Astrocyte (in vitro differentiated cells and primary cell): ENCODE data around the gene NDUFV1. TPM values are rescaled to one million over a fixed set of nuclear protein-coding genes. Genes with fewer than 3 reads are reported as not detected.

Experiments
- DNase-seq: peaks from one replicate; pipeline ENCODE4 v3.0.0-alpha.2; 2010; ENCODE audit warnings: low read depth
- FAIRE-seq: peaks from 2 replicates; lab custom pipeline; 2011; peaks lifted over from hg19 to GRCh38; lab: Jason Lieb, UNC
- H2AFZ ChIP-seq: 2 replicates; pipeline ENCODE4 v1.6.0; 2012; ENCODE audit warnings: low read depth, low read length, inconsistent platforms
- H3K27ac ChIP-seq: 2 replicates; pipeline ENCODE4 v1.5.1; 2011; ENCODE audit warnings: low read depth, low read length, inconsistent platforms
- H3K27me3 ChIP-seq: 2 replicates; pipeline ENCODE4 v1.6.0; 2011; ENCODE audit warnings: low read length, inconsistent platforms; ENCODE audit not compliant: insufficient read depth
- H3K36me3 ChIP-seq: 2 replicates; pipeline ENCODE4 v1.5.1; 2011; ENCODE audit warnings: low read length, inconsistent platforms; ENCODE audit not compliant: insufficient read depth
- H3K4me1 ChIP-seq: 2 replicates; pipeline ENCODE4 v1.5.1; 2011; ENCODE audit warnings: low read length, inconsistent platforms; ENCODE audit not compliant: insufficient read depth
- H3K4me2 ChIP-seq: 2 replicates; pipeline ENCODE4 v1.6.0; 2012; ENCODE audit warnings: low read length, inconsistent platforms
- H3K4me3 ChIP-seq: 2 replicates; pipeline ENCODE4 v1.5.1; 2011; ENCODE audit warnings: low read depth, mild to moderate bottlenecking, low read length, inconsistent platforms; ENCODE audit not compliant: insufficient read depth
- H3K79me2 ChIP-seq: 2 replicates; pipeline ENCODE4 v1.6.0; 2012; ENCODE audit warnings: mild to moderate bottlenecking, low read length, inconsistent platforms; ENCODE audit not compliant: insufficient read depth
- H3K9ac ChIP-seq: 2 replicates; pipeline ENCODE4 v1.6.0; 2012; ENCODE audit warnings: mild to moderate bottlenecking, low read length, inconsistent platforms
- H3K9me3 ChIP-seq: 2 replicates; pipeline ENCODE4 v1.5.1; 2012; ENCODE audit warnings: low read depth, mild to moderate bottlenecking, low read length, inconsistent platforms; ENCODE audit not compliant: insufficient read depth
- H4K20me1 ChIP-seq: 2 replicates; pipeline ENCODE4 v1.6.0; 2012; ENCODE audit warnings: low read length, inconsistent platforms; ENCODE audit not compliant: insufficient read depth
- H3K27ac Mint-ChIP-seq: one replicate; pipeline ENCODE4 v1.8.0; 2021; ENCODE audit warnings: mild to moderate bottlenecking, mixed read lengths; ENCODE audit not compliant: unreplicated experiment
- H3K27me3 Mint-ChIP-seq: one replicate; pipeline ENCODE4 v1.8.0; 2021; ENCODE audit warnings: low read depth, mixed read lengths; ENCODE audit not compliant: unreplicated experiment
- H3K36me3 Mint-ChIP-seq: one replicate; pipeline ENCODE4 v1.8.0; 2021; ENCODE audit warnings: low read depth, mixed read lengths; ENCODE audit not compliant: unreplicated experiment
- H3K4me1 Mint-ChIP-seq: one replicate; pipeline ENCODE4 v1.8.0; 2021; ENCODE audit warnings: low read depth, mixed read lengths; ENCODE audit not compliant: unreplicated experiment
- H3K4me3 Mint-ChIP-seq: one replicate; pipeline ENCODE4 v1.8.0; 2021; ENCODE audit warnings: mild to moderate bottlenecking, moderate library complexity, mixed read lengths; ENCODE audit not compliant: unreplicated experiment
- H3K9me3 Mint-ChIP-seq: one replicate; pipeline ENCODE4 v1.8.0; 2021; ENCODE audit warnings: mild to moderate bottlenecking, mixed read lengths; ENCODE audit not compliant: unreplicated experiment
- CTCF ChIP-seq: IDR thresholded peaks from 2 replicates; pipeline ENCODE4 v1.5.1; 2011; ENCODE audit warnings: low read depth, mild to moderate bottlenecking, inconsistent platforms, low read length, moderate library complexity; ENCODE audit not compliant: insufficient read depth
- EZH2 ChIP-seq: IDR thresholded peaks from 2 replicates; pipeline ENCODE4 v1.6.1; 2012; ENCODE audit warnings: mild to moderate bottlenecking, low read length, inconsistent platforms; ENCODE audit not compliant: insufficient read depth
- total RNA-seq: library from RNA; stranded (reverse); gene quantifications from 2 replicates; pipeline ENCODE4 v1.2.1, GENCODE V29; 2021

NDUFV1 gene
- total RNA-seq, 1 donor from 2014 or later, result 117 TPM

- peaks cover 2% of the 10 kb centered on the region for H3K9me3 Mint-ChIP-seq
Observed at GRCh38 chr11:67632982-67633755, 26.4 kb downstream of the NDUFV1 start.

GRCh38 chr11:67633758-67634365 is 27.1 kb downstream of the NDUFV1 start:
- Mint-ChIP-seq H3K36me3 (no peaks in the 10 kb centered on the region), H3K27ac (no peak overlapping the region), H3K4me3 (no peak overlapping the region), H3K4me1 (no peaks in the 10 kb centered on the region), H3K9me3 (peaks cover 2% of the 10 kb centered on the region), H3K27me3 (peaks cover 8% of the 10 kb centered on the region)
- Histone ChIP-seq H4K20me1 (no peaks in the 10 kb centered on the region), H3K9ac (no peak overlapping the region), H3K4me3 (no peak overlapping the region), H3K27ac (no peak overlapping the region), H3K36me3 (no peaks in the 10 kb centered on the region), H2AFZ (no peak overlapping the region), H3K4me2 (no peak overlapping the region), H3K27me3 (no peaks in the 10 kb centered on the region), H3K4me1 (peaks cover 8% of the 10 kb centered on the region), H3K9me3 (no peaks in the 10 kb centered on the region), H3K79me2 (no peaks in the 10 kb centered on the region)
- no peak for FAIRE-seq
- no peak for DNase-seq
- no peak for TF ChIP-seq EZH2
- no peak for TF ChIP-seq CTCF

More at GRCh38 chr11:67632982-67633755, 26.4 kb downstream of the NDUFV1 start:
- H2AFZ ChIP-seq, result no peak overlapping the region
- no peak overlapping the region for H3K4me3 Mint-ChIP-seq
- no peaks in the 10 kb centered on the region for H3K79me2 ChIP-seq
- peaks cover 8% of the 10 kb centered on the region for H3K4me1 ChIP-seq
- H3K27me3 ChIP-seq, result no peaks in the 10 kb centered on the region
- H3K9ac ChIP-seq, result no peak overlapping the region
- FAIRE-seq (no peak), DNase-seq (no peak)
- peaks cover 8% of the 10 kb centered on the region for H3K27me3 Mint-ChIP-seq
- H3K27ac ChIP-seq, result no peak overlapping the region
- H3K4me1 Mint-ChIP-seq, result no peaks in the 10 kb centered on the region
- no peak overlapping the region for H3K4me3 ChIP-seq
- TF ChIP-seq EZH2 (no peak), CTCF (no peak)
- H4K20me1 ChIP-seq, result no peaks in the 10 kb centered on the region
- peak overlapping the region; percentile 18 for H3K27ac Mint-ChIP-seq
- no peaks in the 10 kb centered on the region for H3K36me3 ChIP-seq
- H3K36me3 Mint-ChIP-seq, result no peaks in the 10 kb centered on the region
- H3K4me2 ChIP-seq, result no peak overlapping the region
- H3K9me3 ChIP-seq, result no peaks in the 10 kb centered on the region
